CD14-positive monocyte (primary cell): ENCODE measurements around the gene MRM3. TPM values are rescaled to one million over a fixed set of nuclear protein-coding genes. Genes with fewer than 3 reads are reported as not detected.

Experiments
- DNase-seq, 3 donors: peaks; one replicate each; pipeline ENCODE4 v3.0.0-alpha.2; 2011 to 2022
- H2AFZ ChIP-seq: 2 replicates; pipeline ENCODE4 v1.6.0; 2012; ENCODE audit warnings: mild to moderate bottlenecking, low read depth, low read length, inconsistent platforms; ENCODE audit not compliant: insufficient read depth, poor library complexity, severe bottlenecking
- H3K27ac ChIP-seq, 2 donors: 1 replicate in 1 of 2; 2 replicates in 1 of 2; pipeline ENCODE4 v1.5.1; 2012 to 2013; ENCODE audit warnings: low read length in 2 of 2, control low read depth in 1 of 2, inconsistent platforms in 1 of 2, low read depth in 1 of 2, mild to moderate bottlenecking in 1 of 2
- H3K27me3 ChIP-seq, 2 donors: one replicate each; pipeline versions ENCODE4 v1.6.0 to v1.6.1; 2011 to 2013; ENCODE audit warnings: low read length in 2 of 2; ENCODE audit not compliant: control insufficient read depth in 2 of 2, insufficient read depth in 2 of 2
- H3K36me3 ChIP-seq, 2 donors: replicated peaks in 1 of 2; 1 replicate in 1 of 2; 2 replicates in 1 of 2; pipeline versions ENCODE4 v1.5.1 to v1.6.1; 2012 to 2013; ENCODE audit warnings: low read length in 2 of 2, control low read depth in 1 of 2, inconsistent platforms in 1 of 2, mild to moderate bottlenecking in 1 of 2; ENCODE audit not compliant: insufficient read depth in 2 of 2, control insufficient read depth in 1 of 2
- H3K4me1 ChIP-seq, 2 donors: 1 replicate in 1 of 2; 2 replicates in 1 of 2; pipeline versions ENCODE4 v1.5.1 to v1.6.1; 2012 to 2013; ENCODE audit warnings: low read length in 2 of 2, control low read depth in 1 of 2, inconsistent platforms in 1 of 2, mild to moderate bottlenecking in 1 of 2, moderate library complexity in 1 of 2; ENCODE audit not compliant: insufficient read depth in 2 of 2, control insufficient read depth in 1 of 2
- H3K4me2 ChIP-seq: replicated peaks from 2 replicates; pipeline ENCODE3; 2012; ENCODE audit warnings: low read length, moderate library complexity, mild to moderate bottlenecking; ENCODE audit not compliant: poor library complexity, severe bottlenecking; ENCODE audit errors: extremely low read depth
- H3K4me3 ChIP-seq, 3 experiments: fragments of 200-600 bp in 1 of 3; sonication (generic) in 1 of 3; replicated peaks in 1 of 3; 1 replicate in 2 of 3; 2 replicates in 1 of 3; pipeline ENCODE4 v1.5.1; 2011 to 2013; ENCODE audit warnings: low read length in 3 of 3, mild to moderate bottlenecking in 3 of 3, control low read depth in 2 of 3, low read depth in 2 of 3, inconsistent platforms in 1 of 3, moderate library complexity in 1 of 3
- H3K79me2 ChIP-seq: 2 replicates; pipeline ENCODE4 v1.6.0; 2012; ENCODE audit warnings: mild to moderate bottlenecking, control low read depth, inconsistent platforms, low read length, moderate library complexity; ENCODE audit not compliant: insufficient read depth
- H3K9ac ChIP-seq: 2 replicates; pipeline ENCODE4 v1.6.0; 2017; ENCODE audit warnings: low read length, mild to moderate bottlenecking; ENCODE audit not compliant: insufficient read depth, poor library complexity, severe bottlenecking
- H3K9me3 ChIP-seq, 2 donors: replicated peaks in 1 of 2; 1 replicate in 1 of 2; 2 replicates in 1 of 2; pipeline versions ENCODE4 v1.5.1 to v1.6.1; 2012 to 2013; ENCODE audit warnings: low read length in 2 of 2, control low read depth in 1 of 2; ENCODE audit not compliant: control insufficient read depth in 1 of 2, insufficient read depth in 1 of 2
- H4K20me1 ChIP-seq: 2 replicates; pipeline ENCODE4 v1.6.0; 2012; ENCODE audit warnings: mild to moderate bottlenecking, low read length, control low read depth, moderate library complexity; ENCODE audit not compliant: insufficient read depth
- H3K27ac Mint-ChIP-seq, 7 donors: one replicate each; pipeline ENCODE4 v1.8.0; 2020; ENCODE audit warnings: mild to moderate bottlenecking in 7 of 7, mixed read lengths in 7 of 7, moderate library complexity in 6 of 7, inconsistent platforms in 2 of 7
- H3K27me3 Mint-ChIP-seq, 3 donors: one replicate each; pipeline ENCODE4 v1.8.0; 2021 to 2022; ENCODE audit warnings: low read depth in 3 of 3, mild to moderate bottlenecking in 3 of 3, mixed read lengths in 3 of 3, moderate library complexity in 3 of 3, inconsistent platforms in 1 of 3
- H3K36me3 Mint-ChIP-seq, 2 donors: one replicate each; pipeline ENCODE4 v1.8.0; 2020; ENCODE audit warnings: mixed read lengths in 2 of 2, inconsistent platforms in 1 of 2, mild to moderate bottlenecking in 1 of 2
- H3K4me1 Mint-ChIP-seq: one replicate; pipeline ENCODE4 v1.8.0; 2020; ENCODE audit warnings: mild to moderate bottlenecking, mixed read lengths
- H3K4me3 Mint-ChIP-seq, 2 donors: one replicate each; pipeline ENCODE4 v1.8.0; 2020; ENCODE audit warnings: mild to moderate bottlenecking in 2 of 2, mixed read lengths in 2 of 2, moderate library complexity in 1 of 2
- H3K9me3 Mint-ChIP-seq, 7 donors: one replicate each; pipeline ENCODE4 v1.8.0; 2020 to 2022; ENCODE audit warnings: mixed read lengths in 7 of 7, mild to moderate bottlenecking in 6 of 7, moderate library complexity in 6 of 7, inconsistent platforms in 2 of 7
- CTCF ChIP-seq: fragments of 200-600 bp; IDR thresholded peaks from one replicate; pipeline ENCODE4 v1.8.0; 2022; ENCODE audit warnings: antibody characterized with exemption, mild to moderate bottlenecking
- WGBS: methylation state at CpG from one replicate; pipeline ENCODE4 v1.1.5; 2013; ENCODE audit warnings: missing lambda C conversion rate; ENCODE audit not compliant: insufficient coverage; 5-methylcytosine and 5-hydroxymethylcytosine counted together
- intact Hi-C, 2 donors: fragments of 100-400 bp; cut with micrococcal nuclease; formaldehyde crosslinking; loops; one replicate each; pipeline versions ENCODE4 v1.15.0 to v1.15.1; 2023
- polyA plus RNA-seq, 3 donors: library from polyadenylated mRNA; depleted of rRNA in 1 of 3; unstranded in 2 of 3; stranded (reverse) in 1 of 3; fragments of 300-500 nt in 2 of 3; fragments of >200 nt in 1 of 3; fragmentation: Illumina TruSeq in 2 of 3; gene quantifications; 1 replicate in 2 of 3; 2 replicates in 1 of 3; pipeline ENCODE4 v1.2.3, GENCODE V29; 2012 to 2021

MRM3 gene
- polyA plus RNA-seq, 3 donors, result 9.3 to 15.4 (median 12.8) TPM

DNA sequence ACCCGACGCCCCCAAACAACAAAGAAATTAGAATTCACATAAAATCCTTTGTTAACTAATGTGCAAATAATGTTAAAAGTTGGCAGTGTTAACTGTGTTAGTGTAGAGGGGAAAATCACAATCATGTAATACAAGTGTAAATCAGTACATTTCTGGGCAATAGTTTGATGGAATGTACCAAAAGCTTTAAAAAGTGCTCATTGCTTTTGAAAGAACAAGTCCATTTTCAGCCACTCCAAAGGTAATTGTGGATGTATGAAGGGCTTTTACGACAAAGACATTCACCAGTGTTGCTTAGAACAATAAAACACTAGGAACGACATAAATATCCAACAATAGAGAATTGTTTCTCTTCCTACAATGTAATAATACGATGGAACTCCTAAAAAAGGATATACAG, 9.1 kb upstream of the MRM3 start:
- Mint-ChIP-seq H3K9me3 (no peaks in the 10 kb centered on the region), H3K27ac (no peak overlapping the region), H3K4me3 (no peak overlapping the region), H3K36me3 (peaks cover 82 to 91% of the 10 kb centered on the region in 2 donors), H3K27me3 (no peaks in the 10 kb centered on the region), H3K4me1 (no peaks in the 10 kb centered on the region)
- no peak for DNase-seq
- H3K4me1 ChIP-seq, result no peaks in the 10 kb centered on the region
- no peaks in the 10 kb centered on the region for H3K27me3 ChIP-seq
- H3K4me3 ChIP-seq, result no peak overlapping the region
- H3K9ac ChIP-seq, result no peak overlapping the region
- no peak overlapping the region for H2AFZ ChIP-seq
- no CpG with 5 or more reads among the region's 5 CpGs for WGBS
- no peaks in the 10 kb centered on the region for H4K20me1 ChIP-seq
- no peak for TF ChIP-seq CTCF
- H3K4me2 ChIP-seq, result no peak overlapping the region
- H3K9me3 ChIP-seq, result no peaks in the 10 kb centered on the region
- H3K27ac ChIP-seq, result no peak overlapping the region
- H3K79me2 ChIP-seq, result no peaks in the 10 kb centered on the region
- peaks cover 79 to 93% of the 10 kb centered on the region in 2 donors for H3K36me3 ChIP-seq
- intact Hi-C loops, result no loop called here

DNA sequence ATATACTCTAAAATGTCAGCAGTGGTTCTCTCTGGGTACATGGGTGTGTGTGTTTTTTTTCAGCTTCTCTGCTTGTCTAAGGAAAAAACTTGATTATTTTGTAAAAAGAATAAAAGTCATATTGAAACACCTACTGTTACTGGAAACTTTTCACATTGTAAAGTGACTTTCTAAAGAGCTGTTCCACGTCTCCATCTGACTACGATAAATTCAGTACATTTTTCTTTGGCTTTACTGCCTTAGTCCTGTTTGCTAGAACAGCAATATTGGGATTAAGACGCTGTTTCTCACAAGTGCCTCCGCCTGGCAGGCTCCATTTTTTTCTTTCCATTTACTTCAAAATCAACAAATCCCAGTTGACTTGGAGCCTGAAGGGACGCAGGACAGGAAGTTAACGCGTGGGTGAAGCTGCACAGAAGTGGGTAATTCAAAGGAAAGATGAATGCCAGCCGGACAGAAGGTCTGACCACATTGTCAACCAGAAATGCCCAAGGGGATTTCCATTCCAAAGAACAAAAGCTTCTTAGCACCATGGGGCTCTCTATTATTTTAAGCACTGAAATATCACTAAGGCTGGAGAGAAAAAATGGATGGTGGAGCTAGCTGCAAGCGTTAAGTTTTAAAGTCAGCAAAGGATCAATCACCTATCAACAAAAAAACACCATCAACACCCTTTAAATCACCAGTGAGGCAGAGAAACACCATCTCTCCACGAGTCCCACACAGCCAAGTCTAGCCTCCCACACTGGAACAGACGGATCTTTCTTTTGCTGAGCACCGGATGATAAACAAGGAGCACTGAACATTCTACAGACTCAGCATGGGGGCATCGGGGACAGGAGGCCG, 8.5 kb upstream of the MRM3 start:
- H3K27ac Mint-ChIP-seq, result no peak overlapping the region
- 90% methylated on average over 11 of the region's 14 CpGs for WGBS
- Histone ChIP-seq H3K4me2 (no peak overlapping the region), H3K9me3 (no peaks in the 10 kb centered on the region), H3K27ac (no peak overlapping the region), H3K9ac (no peak overlapping the region), H3K4me3 (no peak overlapping the region), H3K27me3 (no peaks in the 10 kb centered on the region), H2AFZ (no peak overlapping the region), H3K79me2 (peaks cover under 1% of the 10 kb centered on the region), H4K20me1 (no peaks in the 10 kb centered on the region), H3K4me1 (no peaks in the 10 kb centered on the region), H3K36me3 (peaks cover 86 to 98% of the 10 kb centered on the region in 2 donors)
- intact Hi-C loops, result no loop called here
- no peaks in the 10 kb centered on the region for H3K9me3 Mint-ChIP-seq
- no peaks in the 10 kb centered on the region for H3K4me1 Mint-ChIP-seq
- peaks cover 85 to 94% of the 10 kb centered on the region in 2 donors for H3K36me3 Mint-ChIP-seq
- no peak overlapping the region for H3K4me3 Mint-ChIP-seq
- H3K27me3 Mint-ChIP-seq, result no peaks in the 10 kb centered on the region
- no peak for DNase-seq
- TF ChIP-seq CTCF, result no peak
